Brain microvascular endothelial cell (primary cell): ENCODE measurements around the gene SOHLH1.

Experiments used
- DNase-seq: peaks from one replicate; pipeline ENCODE4 v3.0.0-alpha.2; 2020
- H3K27ac ChIP-seq: fragments of 250-450 bp; sonication (Bioruptor Pico); 2 replicates; pipeline ENCODE4 v1.5.1; 2020; ENCODE audit warnings: mild to moderate bottlenecking, moderate library complexity
- H3K27me3 ChIP-seq: fragments of 250-450 bp; sonication (Bioruptor Pico); replicated peaks from 2 replicates; pipeline ENCODE4 v1.5.1; 2020; ENCODE audit warnings: mild to moderate bottlenecking
- H3K36me3 ChIP-seq: fragments of 250-450 bp; sonication (Bioruptor Pico); replicated peaks from 2 replicates; pipeline ENCODE4 v1.5.1; 2020; ENCODE audit warnings: mild to moderate bottlenecking
- H3K4me3 ChIP-seq: 2 replicates; pipeline ENCODE4 v1.5.1; 2011; ENCODE audit warnings: low read depth, mild to moderate bottlenecking, control low read depth, low read length, moderate library complexity
- in situ Hi-C: cut with HindIII; loops from 2 replicates; pipeline ENCODE4 v1.10.0; 2017; ENCODE audit warnings: low sequenced_read_pairs, low pct_ligation_motif_present
- TF ChIP-seq, protein P1 (sequence below): IDR thresholded peaks from 2 replicates; pipeline ENCODE4 v1.5.1; 2011; ENCODE audit warnings: low read depth, mild to moderate bottlenecking, moderate library complexity, low read length, control low read depth, inconsistent platforms; ENCODE audit errors: missing control alignments

The SOHLH1 gene

GRCh38 chr9:135699440-135699839 lies at the start of gene SOHLH1:
Gene SOHLH1, minus strand, starts transcription at chr9:135699481. Its CDS starts 14 bp downstream, at chr9:135699467.
- in situ Hi-C loops = no loop called here
- H3K4me3 ChIP-seq = no peak within 1 kb of the TSS

GRCh38 chr9:135748676-135749075 lies 49.4 kb upstream of the SOHLH1 start:
- in situ Hi-C loops = no loop called here
- H3K4me3 ChIP-seq = no peak overlapping the region

More at GRCh38 chr9:135699440-135699839, at the start of gene SOHLH1:
- no peak for DNase-seq
- TF ChIP-seq, protein P1, sequence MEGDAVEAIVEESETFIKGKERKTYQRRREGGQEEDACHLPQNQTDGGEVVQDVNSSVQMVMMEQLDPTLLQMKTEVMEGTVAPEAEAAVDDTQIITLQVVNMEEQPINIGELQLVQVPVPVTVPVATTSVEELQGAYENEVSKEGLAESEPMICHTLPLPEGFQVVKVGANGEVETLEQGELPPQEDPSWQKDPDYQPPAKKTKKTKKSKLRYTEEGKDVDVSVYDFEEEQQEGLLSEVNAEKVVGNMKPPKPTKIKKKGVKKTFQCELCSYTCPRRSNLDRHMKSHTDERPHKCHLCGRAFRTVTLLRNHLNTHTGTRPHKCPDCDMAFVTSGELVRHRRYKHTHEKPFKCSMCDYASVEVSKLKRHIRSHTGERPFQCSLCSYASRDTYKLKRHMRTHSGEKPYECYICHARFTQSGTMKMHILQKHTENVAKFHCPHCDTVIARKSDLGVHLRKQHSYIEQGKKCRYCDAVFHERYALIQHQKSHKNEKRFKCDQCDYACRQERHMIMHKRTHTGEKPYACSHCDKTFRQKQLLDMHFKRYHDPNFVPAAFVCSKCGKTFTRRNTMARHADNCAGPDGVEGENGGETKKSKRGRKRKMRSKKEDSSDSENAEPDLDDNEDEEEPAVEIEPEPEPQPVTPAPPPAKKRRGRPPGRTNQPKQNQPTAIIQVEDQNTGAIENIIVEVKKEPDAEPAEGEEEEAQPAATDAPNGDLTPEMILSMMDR = no peak
- no peaks in the 10 kb centered on the region for H3K36me3 ChIP-seq
- no peak within 1 kb of the TSS for H3K27ac ChIP-seq
- H3K27me3 ChIP-seq = peaks cover 3% of the 10 kb centered on the region

GRCh38 chr9:135747311-135747710 lies 48.0 kb upstream of the SOHLH1 start:
- no peak overlapping the region for H3K4me3 ChIP-seq
- H3K27ac ChIP-seq = no peak overlapping the region
- H3K36me3 ChIP-seq = no peaks in the 10 kb centered on the region
- no peak for DNase-seq
- in situ Hi-C loops = no loop called here
- H3K27me3 ChIP-seq = no peaks in the 10 kb centered on the region
- TF ChIP-seq, protein P1 = no peak

More at GRCh38 chr9:135748676-135749075, 49.4 kb upstream of the SOHLH1 start:
- no peak for DNase-seq
- TF ChIP-seq, protein P1 = no peak
- H3K27me3 ChIP-seq = no peaks in the 10 kb centered on the region
- H3K27ac ChIP-seq = no peak overlapping the region
- no peaks in the 10 kb centered on the region for H3K36me3 ChIP-seq

DNA sequence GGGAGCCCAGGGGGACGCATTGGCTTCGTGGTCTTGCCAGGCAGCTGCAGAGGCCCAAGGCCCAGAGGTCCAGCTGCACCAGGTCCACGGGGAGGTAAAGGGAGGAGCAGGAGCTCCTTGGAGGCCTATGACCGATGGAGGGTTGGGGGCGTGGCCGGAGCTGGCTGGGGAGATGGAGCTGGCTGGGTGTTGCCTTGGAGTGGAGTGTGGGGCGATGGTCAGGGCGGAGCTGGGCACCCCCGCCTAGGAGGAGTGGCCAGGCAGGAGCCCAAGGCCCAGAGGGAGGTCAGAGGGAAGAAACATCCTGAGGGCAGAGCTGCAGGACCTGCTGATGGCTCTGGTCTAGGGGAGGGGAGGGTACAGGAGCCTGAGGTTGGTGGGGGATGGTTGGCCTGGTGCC lies 47.3 kb upstream of the SOHLH1 start:
- H3K27me3 ChIP-seq = no peaks in the 10 kb centered on the region
- DNase-seq = no peak
- TF ChIP-seq, protein P1 = no peak
- H3K36me3 ChIP-seq = no peaks in the 10 kb centered on the region
- H3K27ac ChIP-seq = no peak overlapping the region
- in situ Hi-C loops = no loop called here
- no peak overlapping the region for H3K4me3 ChIP-seq

DNA sequence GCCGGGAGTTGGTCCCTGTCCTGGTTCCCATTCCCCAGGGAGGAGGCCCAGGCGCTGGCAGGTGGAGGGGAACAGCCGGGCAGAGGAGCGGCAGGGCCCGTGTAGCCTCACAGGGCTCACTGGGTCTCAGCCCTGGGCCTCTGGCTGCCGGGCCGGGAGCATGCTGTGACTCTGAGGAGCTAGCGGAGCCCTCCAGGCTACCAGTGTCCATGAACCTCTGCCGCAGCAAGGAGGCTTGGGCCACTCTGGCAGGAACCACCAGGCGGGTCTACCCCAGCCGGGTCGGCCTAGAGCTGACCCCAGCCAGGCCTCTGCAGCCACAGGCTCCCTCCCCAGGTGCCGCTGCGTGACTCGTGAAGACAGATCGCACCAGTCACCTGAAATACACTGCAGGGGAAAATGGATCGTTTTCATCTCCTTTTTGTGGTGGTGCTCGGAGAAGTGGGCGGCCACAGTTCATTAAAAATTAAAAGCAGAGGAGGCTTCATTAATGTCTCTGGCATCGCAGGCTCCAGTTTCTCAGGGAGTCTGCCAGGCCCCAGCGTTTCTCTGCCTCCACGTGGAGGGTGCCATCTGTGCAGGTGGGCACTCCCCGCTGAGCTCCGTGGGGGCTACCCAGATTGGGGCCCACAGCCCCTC lies 46.5 kb upstream of the SOHLH1 start:
- H3K27me3 ChIP-seq = no peaks in the 10 kb centered on the region
- TF ChIP-seq, protein P1 = no peak
- in situ Hi-C loops = no loop called here

DNA sequence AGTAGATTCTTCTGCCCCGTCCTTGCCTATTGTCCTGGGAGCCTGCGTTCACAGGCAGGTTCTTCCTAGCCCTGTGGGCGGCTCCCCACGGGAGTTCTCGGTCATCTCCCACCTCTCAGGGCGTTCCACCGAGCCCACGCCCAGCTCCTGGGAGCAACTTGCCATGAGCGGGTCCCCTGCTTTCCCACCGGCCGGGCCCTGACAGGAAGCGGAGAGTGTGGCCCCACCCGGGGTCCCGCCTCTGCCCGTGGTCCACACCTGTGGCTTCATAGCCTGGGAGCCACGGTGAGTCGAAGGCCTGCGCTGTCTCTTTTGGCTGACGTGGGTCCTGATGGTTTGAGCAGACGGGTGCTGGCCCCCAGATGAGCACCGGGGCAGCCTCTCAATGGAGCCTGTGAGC lies 45.9 kb upstream of the SOHLH1 start:
- Histone ChIP-seq H3K27ac (no peak overlapping the region), H3K4me3 (no peak overlapping the region), H3K27me3 (no peaks in the 10 kb centered on the region), H3K36me3 (no peaks in the 10 kb centered on the region)
- no peak for DNase-seq
- TF ChIP-seq, protein P1 = no peak
- in situ Hi-C loops = no loop called here

More for the DNA sequence above, 46.5 kb upstream of the SOHLH1 start:
- H3K27ac ChIP-seq = no peak overlapping the region
- DNase-seq = no peak
- no peaks in the 10 kb centered on the region for H3K36me3 ChIP-seq
- H3K4me3 ChIP-seq = no peak overlapping the region
